Subcutaneous adipose tissue (tissue), 4 donors: ENCODE measurements around the gene MGAT4B. TPM values are rescaled to one million over a fixed set of nuclear protein-coding genes. Genes with fewer than 3 reads are reported as not detected.

Source experiments
- CTCF ChIP-seq: fragments of 450-650 bp; IDR thresholded peaks from one replicate; pipeline ENCODE4 v1.5.1; 2016; ENCODE audit warnings: low read depth, mild to moderate bottlenecking, control low read depth, antibody characterized with exemption, moderate library complexity
- total RNA-seq, 4 donors: library from RNA; depleted of rRNA; stranded (reverse); fragments of >200 nt; gene quantifications; one replicate each; pipeline ENCODE4 v1.1.0, GENCODE V29; 2016

Gene MGAT4B
- total RNA-seq, 4 donors from 2014 or later: 47.9 to 101 (median 84.2) TPM

- no peak for TF ChIP-seq CTCF
Measured at GRCh38 chr5:179818746-179819295, 12.2 kb upstream of the MGAT4B start.

- TF ChIP-seq CTCF: no peak
Measured at GRCh38 chr5:179817890-179818745, 11.5 kb upstream of the MGAT4B start.

- TF ChIP-seq CTCF: no peak
Measured at GRCh38 chr5:179817470-179817840, 10.8 kb upstream of the MGAT4B start.

DNA sequence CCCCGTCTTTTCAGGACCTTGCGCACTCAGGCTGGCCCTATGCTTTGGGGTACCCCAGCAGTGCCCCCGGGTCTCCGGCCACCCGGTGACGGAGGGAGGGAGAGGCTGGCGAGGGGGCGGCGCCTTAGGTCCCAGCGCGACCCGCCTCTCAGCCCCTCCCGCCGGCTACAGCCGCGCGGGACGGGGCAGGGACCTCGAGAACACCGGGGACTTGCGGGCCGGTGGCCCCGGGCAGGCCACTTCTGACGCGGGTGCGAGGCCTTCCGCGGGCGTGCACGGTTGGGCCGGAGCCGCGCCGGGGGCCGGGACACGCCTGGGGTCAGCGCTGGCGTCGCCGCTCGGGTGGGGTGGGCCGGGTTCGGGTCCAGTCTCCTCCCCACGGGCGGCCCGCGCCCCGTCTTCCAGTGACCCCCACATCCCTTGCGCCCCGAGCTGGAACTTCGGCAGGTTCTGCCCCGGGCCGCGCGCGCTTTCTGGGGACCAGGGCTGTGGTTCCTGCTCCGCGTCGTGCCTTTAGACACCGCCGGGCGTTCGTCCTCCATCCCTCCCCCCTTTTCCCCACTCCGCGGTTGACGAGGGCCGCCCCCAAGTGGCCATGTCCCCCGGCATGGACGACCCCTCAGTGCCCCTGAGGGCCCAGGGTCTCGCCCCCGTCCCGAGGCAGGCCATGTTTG, 10.3 kb upstream of the MGAT4B start:
- TF ChIP-seq CTCF: no peak

GRCh38 chr5:179816401-179816795, 9.7 kb upstream of the MGAT4B start:
- TF ChIP-seq CTCF: no peak

GRCh38 chr5:179815491-179816249, 9.0 kb upstream of the MGAT4B start:
- TF ChIP-seq CTCF: no peak

DNA sequence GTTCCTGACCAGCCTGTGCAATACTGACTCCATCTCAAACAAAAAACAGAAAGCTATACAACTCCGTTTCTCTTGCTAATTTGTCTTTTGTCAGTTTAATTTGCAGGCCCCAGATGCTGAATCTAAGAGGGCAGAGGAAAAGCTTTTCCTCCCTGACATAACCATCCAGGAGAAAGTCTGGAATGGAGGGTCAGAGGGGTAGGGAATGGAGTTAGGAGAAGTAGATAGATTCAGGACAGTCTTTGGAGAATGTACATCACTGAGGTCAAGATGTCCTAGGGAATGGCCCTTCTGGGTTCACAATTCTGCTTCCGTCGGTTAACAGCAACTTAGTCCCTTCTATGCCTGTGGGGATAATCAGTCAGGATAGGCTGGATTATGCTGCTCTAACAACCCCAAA, 7.4 kb upstream of the MGAT4B start:
- no peak for TF ChIP-seq CTCF
